ENCODE measurements around the gene PARG. TPM values are rescaled to one million over a fixed set of nuclear protein-coding genes. Genes with fewer than 3 reads are reported as not detected.

Gene PARG
- 27.9 and 34.3 TPM in 2 replicates for total RNA-seq

DNA sequence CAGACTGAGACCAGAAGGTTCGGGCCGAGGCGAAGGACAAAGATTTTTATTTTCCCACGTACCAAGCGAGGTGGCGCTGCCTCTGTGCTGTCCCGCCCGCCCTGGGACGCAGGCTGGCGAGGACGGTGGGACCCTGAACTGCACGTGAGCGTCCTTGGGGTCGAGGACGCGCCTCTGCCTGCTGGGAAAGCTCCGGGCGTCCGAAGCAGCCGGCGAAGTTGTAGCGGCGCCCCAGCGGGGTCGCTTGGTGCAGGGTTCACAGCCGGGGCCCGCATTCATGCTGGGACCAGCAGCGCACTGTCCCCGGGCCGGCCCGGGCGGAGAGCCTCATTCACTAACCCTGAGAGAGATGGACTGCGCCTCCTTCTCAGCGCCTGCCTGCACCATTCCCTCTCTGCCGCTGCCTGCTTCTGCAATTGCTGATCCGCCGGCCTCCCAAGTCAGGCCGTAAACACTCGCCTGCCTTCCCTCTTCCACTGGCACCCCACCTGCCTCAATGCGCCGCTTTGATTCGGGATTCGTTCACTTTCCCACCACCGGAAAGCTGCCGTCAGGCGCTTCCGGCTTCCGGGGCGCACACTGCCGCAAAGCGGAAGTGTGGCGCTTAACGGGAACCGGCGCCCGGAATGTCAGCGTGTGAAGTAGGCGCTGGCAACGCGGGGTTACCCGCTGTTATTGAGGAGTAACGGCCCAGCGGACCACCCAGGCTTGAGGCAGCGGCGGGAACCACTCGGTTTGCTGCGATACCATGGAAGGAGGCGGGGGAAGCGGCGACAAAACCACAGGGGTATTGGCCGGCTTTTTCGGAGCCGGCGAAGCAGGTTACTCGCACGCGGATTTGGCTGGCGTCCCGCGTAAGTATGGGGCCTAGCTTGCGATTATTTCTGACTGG, at the start of gene PARG, which contains the start of gene TIMM23B:
TSS of gene PARG (minus strand) at position 581 of the 892 bp plus-strand sequence. CDS start at position 279, 302 bp downstream.
TSS of gene TIMM23B (plus strand) at position 607 of the 892 bp plus-strand sequence. CDS start at position 749, 142 bp downstream.

DNA sequence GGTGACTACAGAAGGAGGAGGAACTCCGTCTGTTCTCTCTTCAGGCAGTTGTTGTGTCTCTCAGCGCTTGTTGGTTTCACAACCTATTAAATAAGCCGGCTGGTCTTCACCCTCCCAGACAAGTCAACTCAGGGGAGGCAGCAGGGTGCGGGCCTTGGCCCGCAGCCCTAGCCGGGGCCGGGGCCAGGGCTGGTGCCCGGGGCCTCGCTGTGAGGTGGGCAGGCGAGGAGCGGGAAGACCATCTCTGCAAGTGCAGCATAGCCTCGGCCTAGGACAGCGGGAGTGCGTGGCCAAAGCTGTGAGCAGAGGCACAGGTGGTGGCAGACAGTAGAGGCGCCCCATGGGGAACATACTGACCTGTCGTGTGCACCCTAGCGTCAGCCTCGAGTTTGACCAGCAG, 46.5 kb upstream of the PARG start, which contains the start of gene AGAP6:
TSS of gene AGAP6 (plus strand) at position 31 of the 400 bp plus-strand sequence. CDS start at position 341, 310 bp downstream.

Other genes with a start within 250 kb of the PARG start
- gene OGDHL, start 179.7 kb downstream of the PARG start, total RNA-seq: 0.17 and 0.47 TPM in 2 replicates
- gene TIMM23B, start within 50 bp of the PARG start, total RNA-seq: 11.8 TPM in 2 replicates
- 1.6 and 1.8 TPM in 2 replicates for gene AGAP6, start 46.4 kb upstream of the PARG start, total RNA-seq
- gene WASHC2A, start 125.9 kb upstream of the PARG start, total RNA-seq: 67.8 and 84.4 TPM in 2 replicates